Endothelial cell (in vitro differentiated cells): Measurements from ENCODE around the gene PICK1. TPM values are rescaled to one million over a fixed set of nuclear protein-coding genes. Genes with fewer than 3 reads are reported as not detected.

Experiments
- DNase-seq: peaks from one replicate; pipeline ENCODE4 v3.0.0; 2021; ENCODE audit warnings: low spot score
- H3K27ac Mint-ChIP-seq: one replicate; pipeline ENCODE4 v1.8.0; 2021; ENCODE audit warnings: mixed read lengths, inconsistent platforms; ENCODE audit not compliant: unreplicated experiment
- H3K27me3 Mint-ChIP-seq: one replicate; pipeline ENCODE4 v1.8.0; 2021; ENCODE audit warnings: mild to moderate bottlenecking, moderate library complexity, mixed read lengths, inconsistent platforms; ENCODE audit not compliant: unreplicated experiment
- H3K36me3 Mint-ChIP-seq: one replicate; pipeline ENCODE4 v1.8.0; 2021; ENCODE audit warnings: mild to moderate bottlenecking, low read depth, mixed read lengths, inconsistent platforms; ENCODE audit not compliant: unreplicated experiment
- H3K4me1 Mint-ChIP-seq: one replicate; pipeline ENCODE4 v1.8.0; 2021; ENCODE audit warnings: mild to moderate bottlenecking, mixed read lengths, inconsistent platforms; ENCODE audit not compliant: unreplicated experiment
- H3K4me3 Mint-ChIP-seq: one replicate; pipeline ENCODE4 v1.8.0; 2021; ENCODE audit warnings: mild to moderate bottlenecking, mixed read lengths, inconsistent platforms; ENCODE audit not compliant: unreplicated experiment
- H3K9me3 Mint-ChIP-seq: one replicate; pipeline ENCODE4 v1.8.0; 2021; ENCODE audit warnings: mixed read lengths, inconsistent platforms; ENCODE audit not compliant: unreplicated experiment
- CTCF ChIP-seq: fragments of 200-600 bp; sonication (generic); IDR thresholded peaks from one replicate; pipeline ENCODE4 v1.5.0; 2021; ENCODE audit warnings: antibody characterized with exemption; ENCODE audit not compliant: unreplicated experiment
- total RNA-seq: library from RNA; stranded (reverse); fragmentation: NEBNext Ultra II Directional; extraction: Animal tissue kit (Norgen Biotek cat#: 25700); gene quantifications from one replicate; pipeline ENCODE4 v1.2.1, GENCODE V29; 2021; ENCODE audit not compliant: unreplicated experiment

Gene PICK1
- total RNA-seq, 1 donor from 2014 or later, result 24.1 TPM

GRCh38 chr22:38016182-38017151 is 40.7 kb upstream of the PICK1 start:
- no peak for DNase-seq
- Mint-ChIP-seq H3K36me3 (peaks cover 3% of the 10 kb centered on the region), H3K9me3 (no peaks in the 10 kb centered on the region), H3K27ac (no peak overlapping the region), H3K4me1 (peaks cover 7% of the 10 kb centered on the region), H3K27me3 (peaks cover 5% of the 10 kb centered on the region), H3K4me3 (no peak overlapping the region)
- no peak for TF ChIP-seq CTCF

- no peak for DNase-seq
- Mint-ChIP-seq H3K27ac (no peak overlapping the region), H3K27me3 (peaks cover 5% of the 10 kb centered on the region)
Observed at GRCh38 chr22:38017272-38017920, 39.8 kb upstream of the PICK1 start.

GRCh38 chr22:38017939-38018885 is 39.0 kb upstream of the PICK1 start:
- Mint-ChIP-seq H3K9me3 (no peaks in the 10 kb centered on the region), H3K27ac (peak overlapping the region; percentile 52), H3K4me1 (no peaks in the 10 kb centered on the region), H3K4me3 (no peak overlapping the region), H3K36me3 (peaks cover 3% of the 10 kb centered on the region), H3K27me3 (peaks cover 5% of the 10 kb centered on the region)
- no peak for DNase-seq
- no peak for TF ChIP-seq CTCF

More at GRCh38 chr22:38017272-38017920, 39.8 kb upstream of the PICK1 start:
- TF ChIP-seq CTCF, result no peak
- Mint-ChIP-seq H3K36me3 (peaks cover 3% of the 10 kb centered on the region), H3K4me1 (peaks cover 7% of the 10 kb centered on the region), H3K9me3 (no peaks in the 10 kb centered on the region), H3K4me3 (no peak overlapping the region)

- DNase-seq, result no peak
- H3K4me3 Mint-ChIP-seq, result no peak overlapping the region
- H3K36me3 Mint-ChIP-seq, result peaks cover 3% of the 10 kb centered on the region
- no peak for TF ChIP-seq CTCF
- H3K27me3 Mint-ChIP-seq, result peaks cover 7% of the 10 kb centered on the region
- no peak overlapping the region for H3K27ac Mint-ChIP-seq
- H3K4me1 Mint-ChIP-seq, result no peaks in the 10 kb centered on the region
- no peaks in the 10 kb centered on the region for H3K9me3 Mint-ChIP-seq
Observed at GRCh38 chr22:38018938-38019827, 38.0 kb upstream of the PICK1 start.
